DND-41 (cell line): ENCODE data around the gene MDK.
"Not testable (repeated sequence)": the region's sequence is repeated elsewhere in the genome, so short reads cannot be mapped to it uniquely, and the experiment has no call there.

Experiments
- ATAC-seq: fragments of 200-7000 bp; cut with Tn5 transposase; 3 replicates; pipeline ENCODE4 v1.9.1; 2021; ENCODE audit warnings: low read depth; ENCODE audit not compliant: insufficient read depth
- DNase-seq: peaks from one replicate; pipeline ENCODE4 v3.0.0-alpha.2; 2020
- H2AFZ ChIP-seq: 2 replicates; pipeline ENCODE4 v1.6.0; 2012; ENCODE audit warnings: low read depth, low read length
- H3K27ac ChIP-seq: 2 replicates; pipeline ENCODE4 v1.5.1; 2012; ENCODE audit warnings: low read length, inconsistent platforms
- H3K27me3 ChIP-seq: fragments of 200-600 bp; sonication (generic); 2 replicates; pipeline ENCODE4 v1.6.0; 2012; ENCODE audit warnings: low read length, mild to moderate bottlenecking, inconsistent platforms; ENCODE audit not compliant: insufficient read depth, poor library complexity
- H3K36me3 ChIP-seq: 2 replicates; pipeline ENCODE4 v1.5.1; 2012; ENCODE audit warnings: low read length, inconsistent platforms; ENCODE audit not compliant: insufficient read depth
- H3K4me1 ChIP-seq: 2 replicates; pipeline ENCODE4 v1.5.1; 2012; ENCODE audit warnings: mild to moderate bottlenecking, low read length; ENCODE audit not compliant: insufficient read depth
- H3K4me2 ChIP-seq: 2 replicates; pipeline ENCODE4 v1.6.0; 2012; ENCODE audit warnings: mild to moderate bottlenecking, moderate library complexity, low read length, inconsistent platforms; ENCODE audit not compliant: insufficient read depth
- H3K4me3 ChIP-seq, 2 experiments: fragments of 200-600 bp in 1 of 2; shearing (Covaris generic) in 1 of 2; 2 replicates each; pipeline ENCODE4 v1.5.1; 2012 to 2016; ENCODE audit warnings: inconsistent platforms in 2 of 2, low read length in 2 of 2, mild to moderate bottlenecking in 2 of 2, low read depth in 1 of 2, moderate library complexity in 1 of 2
- H3K79me2 ChIP-seq: 2 replicates; pipeline ENCODE4 v1.6.0; 2012; ENCODE audit warnings: low read length, inconsistent platforms; ENCODE audit not compliant: insufficient read depth
- H3K9ac ChIP-seq: 2 replicates; pipeline ENCODE4 v1.6.0; 2012; ENCODE audit warnings: low read depth, mild to moderate bottlenecking, inconsistent platforms, low read length, moderate library complexity
- H3K9me3 ChIP-seq: 2 replicates; pipeline ENCODE4 v1.5.1; 2012; ENCODE audit warnings: low read length, moderate library complexity, mild to moderate bottlenecking, inconsistent platforms; ENCODE audit not compliant: insufficient read depth, severe bottlenecking
- H4K20me1 ChIP-seq: 2 replicates; pipeline ENCODE4 v1.6.0; 2012; ENCODE audit warnings: low read length; ENCODE audit not compliant: insufficient read depth
- EZH2 ChIP-seq: IDR thresholded peaks from 3 replicates; pipeline ENCODE4 v1.6.1; 2012; ENCODE audit warnings: borderline replicate concordance, low read depth, mild to moderate bottlenecking, moderate library complexity, low read length, inconsistent platforms; ENCODE audit not compliant: severe bottlenecking
- TF ChIP-seq, protein P1 (sequence below): IDR thresholded peaks from 2 replicates; pipeline ENCODE4 v1.5.1; 2012; ENCODE audit warnings: borderline replicate concordance, low read length, moderate library complexity, mild to moderate bottlenecking; ENCODE audit not compliant: poor library complexity, severe bottlenecking; ENCODE audit errors: extremely low read depth

Gene MDK

DNA sequence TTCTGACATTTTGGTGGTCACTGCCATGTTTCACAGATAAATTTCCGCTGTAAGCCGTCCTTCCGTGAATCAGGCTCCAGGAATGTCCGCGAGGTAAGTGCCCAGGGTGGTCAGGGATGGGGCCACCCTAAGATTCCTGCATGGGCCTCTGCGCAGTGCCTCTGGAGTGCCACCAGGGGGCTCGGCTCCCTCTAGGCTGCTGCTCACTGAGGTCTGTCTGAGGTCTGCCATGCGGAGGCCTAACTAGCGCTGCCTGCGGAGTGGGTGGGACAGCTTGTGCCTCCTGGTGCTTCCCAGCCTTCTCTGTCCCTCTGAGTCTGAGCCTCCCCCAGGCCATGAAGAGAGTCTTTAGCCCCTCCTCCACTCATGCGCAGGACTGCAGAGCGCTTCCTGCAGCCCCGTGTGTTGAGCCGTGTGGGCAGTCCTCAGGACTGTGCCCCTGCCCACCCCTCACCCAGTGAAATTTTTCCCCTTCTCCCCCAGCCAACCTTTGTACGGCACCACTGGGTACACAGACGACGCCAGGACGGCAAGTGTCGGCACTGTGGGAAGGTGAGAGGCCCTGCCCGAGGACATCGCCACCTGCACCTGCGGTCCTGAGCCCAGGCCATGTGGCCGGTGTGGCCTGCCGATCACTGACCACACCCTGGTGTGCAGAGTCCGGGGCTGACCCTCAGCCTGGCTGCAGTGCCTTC is 11.9 kb upstream of the MDK start:
- DNase-seq = peak; percentile 65
- Histone ChIP-seq H2AFZ (no peak overlapping the region), H3K36me3 (peaks cover 85% of the 10 kb centered on the region), H3K9me3 (no peaks in the 10 kb centered on the region), H3K79me2 (peaks cover 47% of the 10 kb centered on the region), H3K4me2 (no peak overlapping the region), H3K9ac (no peak overlapping the region), H3K27ac (peak overlapping the region; percentile 44; the same call in 1 of the 2 replicates), H3K4me3 (no peak overlapping the region), H4K20me1 (peaks cover 49% of the 10 kb centered on the region), H3K27me3 (no peaks in the 10 kb centered on the region), H3K4me1 (no peaks in the 10 kb centered on the region)
- TF ChIP-seq, protein P1, sequence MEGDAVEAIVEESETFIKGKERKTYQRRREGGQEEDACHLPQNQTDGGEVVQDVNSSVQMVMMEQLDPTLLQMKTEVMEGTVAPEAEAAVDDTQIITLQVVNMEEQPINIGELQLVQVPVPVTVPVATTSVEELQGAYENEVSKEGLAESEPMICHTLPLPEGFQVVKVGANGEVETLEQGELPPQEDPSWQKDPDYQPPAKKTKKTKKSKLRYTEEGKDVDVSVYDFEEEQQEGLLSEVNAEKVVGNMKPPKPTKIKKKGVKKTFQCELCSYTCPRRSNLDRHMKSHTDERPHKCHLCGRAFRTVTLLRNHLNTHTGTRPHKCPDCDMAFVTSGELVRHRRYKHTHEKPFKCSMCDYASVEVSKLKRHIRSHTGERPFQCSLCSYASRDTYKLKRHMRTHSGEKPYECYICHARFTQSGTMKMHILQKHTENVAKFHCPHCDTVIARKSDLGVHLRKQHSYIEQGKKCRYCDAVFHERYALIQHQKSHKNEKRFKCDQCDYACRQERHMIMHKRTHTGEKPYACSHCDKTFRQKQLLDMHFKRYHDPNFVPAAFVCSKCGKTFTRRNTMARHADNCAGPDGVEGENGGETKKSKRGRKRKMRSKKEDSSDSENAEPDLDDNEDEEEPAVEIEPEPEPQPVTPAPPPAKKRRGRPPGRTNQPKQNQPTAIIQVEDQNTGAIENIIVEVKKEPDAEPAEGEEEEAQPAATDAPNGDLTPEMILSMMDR = peak; percentile 90
- TF ChIP-seq EZH2 = no peak
- peak; percentile 77 for ATAC-seq

DNA sequence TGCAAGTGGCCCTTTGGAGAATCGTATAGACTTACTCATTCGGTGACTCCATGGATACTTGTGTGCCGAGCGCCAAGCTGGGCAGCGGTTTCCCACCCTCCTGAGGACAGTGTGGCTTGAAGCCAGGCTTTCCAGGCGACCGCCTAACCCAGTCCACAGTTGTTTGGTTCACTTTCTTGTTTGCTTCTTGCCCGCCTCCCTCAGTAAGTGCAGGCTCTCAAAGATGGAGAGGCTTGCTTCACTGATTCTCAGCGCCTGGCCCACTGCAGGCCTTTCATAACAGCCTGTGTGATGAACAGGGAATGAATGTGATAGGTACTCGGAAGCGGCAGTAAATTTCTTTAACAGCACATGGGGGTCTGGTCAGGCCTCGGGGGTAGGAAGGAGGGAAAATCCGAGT is 11.2 kb upstream of the MDK start:
- no peaks in the 10 kb centered on the region for H3K4me1 ChIP-seq
- no peak overlapping the region for H3K4me3 ChIP-seq
- no peaks in the 10 kb centered on the region for H3K9me3 ChIP-seq
- H2AFZ ChIP-seq = no peak overlapping the region
- H3K4me2 ChIP-seq = no peak overlapping the region
- peaks cover 45% of the 10 kb centered on the region for H4K20me1 ChIP-seq
- no peak for DNase-seq
- no peak for ATAC-seq
- peaks cover 87% of the 10 kb centered on the region for H3K36me3 ChIP-seq
- 0 out of 2 replicates have a peak overlapping the region, but pooled peaks have one; percentile 44 for H3K27ac ChIP-seq
- no peaks in the 10 kb centered on the region for H3K27me3 ChIP-seq
- H3K9ac ChIP-seq = no peak overlapping the region
- peaks cover 41% of the 10 kb centered on the region for H3K79me2 ChIP-seq
- TF ChIP-seq, protein P1 = no peak
- no peak for TF ChIP-seq EZH2

DNA sequence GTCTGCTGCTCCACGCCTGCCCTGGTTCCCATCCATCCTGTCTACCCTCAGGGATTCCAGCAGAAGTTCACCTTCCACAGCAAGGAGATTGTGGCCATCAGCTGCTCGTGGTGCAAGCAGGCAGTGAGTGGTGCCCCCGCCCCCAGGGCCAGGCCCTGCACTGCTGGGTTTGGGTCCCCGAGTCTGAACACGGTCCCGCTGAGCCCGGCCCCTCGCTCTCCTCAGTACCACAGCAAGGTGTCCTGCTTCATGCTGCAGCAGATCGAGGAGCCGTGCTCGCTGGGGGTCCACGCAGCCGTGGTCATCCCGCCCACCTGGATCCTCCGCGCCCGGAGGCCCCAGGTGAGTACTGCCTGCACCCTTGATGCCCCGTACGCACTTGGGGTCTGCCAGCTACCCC is 10.2 kb upstream of the MDK start:
- not testable (repeated sequence) for H2AFZ ChIP-seq, H3K9ac ChIP-seq, H3K9me3 ChIP-seq, H3K27ac ChIP-seq, H3K4me1 ChIP-seq, DNase-seq, H3K27me3 ChIP-seq, H3K4me2 ChIP-seq, ATAC-seq, H3K4me3 ChIP-seq
- H3K79me2 ChIP-seq = peaks cover 31% of the 10 kb centered on the region
- H4K20me1 ChIP-seq = peaks cover 37% of the 10 kb centered on the region
- H3K36me3 ChIP-seq = peaks cover 92% of the 10 kb centered on the region

DNA sequence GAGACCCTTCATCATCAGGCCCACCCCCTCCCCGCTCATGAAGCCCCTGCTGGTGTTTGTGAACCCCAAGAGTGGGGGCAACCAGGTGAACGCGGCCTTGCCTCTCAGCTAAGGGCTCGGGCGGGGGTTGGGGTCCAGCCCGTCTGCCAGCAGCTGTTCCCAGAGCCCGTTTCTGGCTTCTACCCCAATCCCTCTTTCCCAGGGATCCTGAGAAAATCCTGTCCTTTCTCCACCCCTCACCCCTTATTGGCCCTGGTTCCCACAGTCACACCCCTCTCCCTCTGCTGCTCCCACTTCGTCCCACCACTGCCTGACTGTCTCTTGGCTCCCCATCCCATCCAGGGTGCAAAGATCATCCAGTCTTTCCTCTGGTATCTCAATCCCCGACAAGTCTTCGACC is 9.4 kb upstream of the MDK start:
- Histone ChIP-seq H3K27me3 (no peaks in the 10 kb centered on the region), H3K9ac (no peak overlapping the region), H3K36me3 (peaks cover 93% of the 10 kb centered on the region), H3K4me2 (no peak overlapping the region), H3K79me2 (peaks cover 23% of the 10 kb centered on the region), H2AFZ (no peak overlapping the region), H4K20me1 (peaks cover 29% of the 10 kb centered on the region), H3K4me3 (no peak overlapping the region), H3K9me3 (no peaks in the 10 kb centered on the region), H3K27ac (no peak overlapping the region), H3K4me1 (no peaks in the 10 kb centered on the region)
- TF ChIP-seq EZH2 = no peak
- TF ChIP-seq, protein P1 = no peak
- no peak for ATAC-seq
- DNase-seq = no peak

DNA sequence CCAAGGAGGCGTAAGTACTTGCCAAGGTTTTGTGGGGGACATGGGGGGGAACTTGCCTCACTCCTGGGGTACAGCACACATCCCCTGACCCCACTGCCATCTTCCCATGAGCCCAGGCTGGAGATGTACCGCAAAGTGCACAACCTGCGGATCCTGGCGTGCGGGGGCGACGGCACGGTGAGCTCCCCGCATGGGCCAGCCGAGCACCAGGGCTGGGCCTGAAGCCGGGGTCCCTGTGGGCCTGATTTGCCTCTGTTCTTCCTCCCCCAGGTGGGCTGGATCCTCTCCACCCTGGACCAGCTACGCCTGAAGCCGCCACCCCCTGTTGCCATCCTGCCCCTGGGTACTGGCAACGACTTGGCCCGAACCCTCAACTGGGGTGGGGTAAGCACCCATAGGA is 9.0 kb upstream of the MDK start:
- not testable (repeated sequence) for H3K27me3 ChIP-seq, H3K9me3 ChIP-seq, H3K27ac ChIP-seq, H3K9ac ChIP-seq, DNase-seq, H2AFZ ChIP-seq, ATAC-seq, H3K4me1 ChIP-seq, H3K4me3 ChIP-seq, H3K4me2 ChIP-seq
- Histone ChIP-seq H3K36me3 (peaks cover 95% of the 10 kb centered on the region), H3K79me2 (peaks cover 21% of the 10 kb centered on the region), H4K20me1 (peaks cover 26% of the 10 kb centered on the region)
